NCI-H526 (cell line): ENCODE data around the gene KCP.
"Not testable (repeated sequence)": the region's sequence is repeated elsewhere in the genome, so short reads cannot be mapped to it uniquely, and the experiment has no call there.

ENCODE experiments used
- DNase-seq, 2 experiments: peaks; one replicate each; lab custom pipeline; 2025; lab: John Stamatoyannopoulos, UW

Gene KCP

DNA sequence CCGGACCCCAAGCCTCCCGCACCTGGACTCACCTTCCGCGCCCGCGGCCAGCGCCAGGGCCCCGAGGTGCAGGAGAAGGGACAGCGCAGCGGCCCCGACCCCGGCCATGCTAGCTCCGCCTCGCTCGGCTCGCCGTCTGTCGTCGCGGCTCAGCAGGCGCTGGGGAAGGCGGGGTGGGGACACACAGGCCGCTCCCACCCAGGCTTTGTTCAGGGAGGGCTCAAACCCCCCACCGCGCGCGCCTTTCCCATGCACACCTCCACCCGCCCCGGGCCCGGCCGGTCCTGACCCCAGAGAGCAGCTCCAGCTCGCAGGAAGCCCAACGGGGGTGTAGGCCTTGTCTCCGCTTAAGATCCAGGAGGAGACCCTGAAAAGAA is at the start of gene KCP:
Gene KCP, minus strand, starts transcription at position 141 of the 377 bp plus-strand sequence. Its CDS starts 33 bp downstream, at position 108.
- DNase-seq = no peak

DNA sequence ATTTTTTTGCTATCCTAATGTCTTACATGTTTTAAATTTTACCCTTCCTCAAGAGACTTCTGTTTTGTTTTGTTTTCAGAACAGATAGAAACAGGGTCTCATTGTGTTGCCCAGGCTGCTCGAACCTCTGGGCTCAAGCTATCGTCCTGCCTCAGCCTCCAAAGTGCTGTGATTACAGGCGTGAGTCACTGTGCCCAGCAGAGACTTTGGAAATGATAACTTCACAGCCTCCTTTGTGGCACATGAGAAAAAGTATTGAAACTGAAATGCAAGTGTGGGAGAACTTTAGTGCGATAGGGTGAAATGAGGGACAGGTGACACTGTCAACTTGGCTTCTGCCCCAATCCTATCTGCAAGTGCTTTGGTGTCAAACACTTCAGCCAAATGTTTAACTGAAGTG is 48.8 kb upstream of the KCP start:
- no peak for DNase-seq

DNA sequence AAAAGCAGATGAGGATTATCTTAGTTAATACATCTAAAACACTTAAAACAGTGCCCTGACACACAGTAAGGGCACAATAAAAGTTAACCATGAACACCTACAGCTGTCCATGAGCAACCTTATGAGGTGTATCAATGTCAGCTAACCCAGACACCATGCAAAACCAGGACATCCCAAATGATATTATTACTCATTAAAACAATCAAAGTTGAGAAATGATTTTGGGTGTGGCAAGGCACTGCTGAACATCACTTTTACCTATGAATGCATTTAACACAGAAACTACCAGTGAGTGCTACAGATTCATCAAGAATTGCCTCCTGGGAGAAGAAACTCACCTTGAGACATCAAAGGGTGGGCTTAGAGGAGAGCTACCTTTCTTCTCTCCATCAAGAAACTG is 45.5 kb upstream of the KCP start:
- no peak for DNase-seq

DNA sequence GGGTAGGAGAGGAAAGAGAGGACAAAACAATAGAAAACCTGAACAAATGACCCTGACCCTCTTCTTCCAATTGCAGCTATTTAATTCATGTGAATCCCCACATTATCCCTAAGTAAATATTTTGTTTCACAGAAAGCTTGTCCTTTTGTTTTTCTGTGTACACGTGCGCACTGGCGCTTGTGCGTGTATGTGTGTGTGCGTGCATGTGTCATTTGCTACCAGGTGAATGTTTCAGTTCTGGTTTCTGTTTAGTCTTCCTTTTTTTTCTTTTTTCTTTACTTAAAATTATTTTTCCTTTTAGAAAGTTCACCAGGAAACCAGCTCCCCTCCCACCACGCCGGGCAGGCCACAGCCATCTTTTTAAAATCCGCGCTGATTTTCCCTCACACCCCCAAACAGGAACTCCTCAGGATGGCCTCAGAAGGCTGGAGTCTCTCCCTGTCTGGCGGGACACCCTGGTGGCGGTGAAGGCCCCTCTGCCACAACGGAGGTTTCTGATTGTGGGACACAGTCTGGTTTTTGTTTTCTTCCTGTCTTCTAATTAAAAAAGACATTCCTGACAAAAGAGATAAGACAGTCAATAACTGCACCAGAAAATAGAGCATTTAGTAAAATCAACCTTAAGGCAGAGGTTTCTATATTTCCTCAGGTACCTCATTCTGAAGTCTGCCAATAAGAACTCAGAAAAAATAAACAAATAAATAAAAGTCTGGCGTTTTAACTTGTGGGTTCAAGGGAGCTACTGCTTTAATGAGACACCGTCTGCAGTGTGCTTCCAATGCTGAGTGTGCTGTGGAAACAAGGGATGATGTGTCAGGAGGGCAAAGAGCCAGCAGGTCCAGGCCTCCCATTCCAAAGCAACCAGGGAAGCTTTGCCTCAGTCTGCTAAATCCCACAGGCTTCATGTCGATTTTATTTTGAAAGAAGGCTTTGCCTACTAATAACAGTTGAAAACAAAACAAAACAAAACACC is 44.6 kb upstream of the KCP start:
- DNase-seq = no peak

DNA sequence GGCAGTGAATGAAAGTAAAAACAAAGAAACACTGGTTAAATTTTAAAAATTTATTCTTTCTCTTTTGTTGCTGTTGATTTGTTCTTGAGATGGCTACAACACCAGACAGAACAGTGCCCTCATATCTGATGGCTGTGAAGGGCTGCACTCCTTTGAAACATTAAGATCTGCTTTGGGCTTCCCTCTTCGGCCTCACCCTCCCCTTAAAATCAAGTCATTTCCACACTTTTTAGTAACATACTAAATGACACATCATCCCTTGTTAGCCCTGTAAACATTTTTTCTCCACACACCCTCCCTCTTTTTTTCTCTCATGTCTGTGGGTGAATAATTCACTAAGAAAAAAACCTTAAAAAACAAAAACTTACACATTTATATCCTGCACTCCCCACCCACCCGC is 43.6 kb upstream of the KCP start:
- DNase-seq = no peak

DNA sequence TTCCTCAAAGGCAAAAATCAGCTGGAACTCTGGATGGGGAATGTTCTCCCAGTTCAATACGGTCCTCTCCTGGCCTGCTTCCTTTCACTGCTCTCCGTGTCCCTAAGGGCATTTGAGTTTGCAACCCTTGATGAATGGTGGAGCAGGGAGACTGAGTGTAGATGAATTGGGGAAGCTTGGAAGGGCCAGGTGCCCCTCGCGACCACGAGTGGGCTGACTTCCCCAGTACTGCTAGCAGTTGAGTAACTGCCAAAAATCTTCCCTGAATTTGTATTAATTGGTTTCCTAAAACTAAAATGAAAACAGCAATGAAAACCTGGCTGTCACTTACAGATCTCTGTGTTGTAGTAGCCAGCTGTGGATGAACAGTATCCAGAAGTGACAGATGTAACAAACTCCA is 40.8 kb upstream of the KCP start:
- DNase-seq = no peak

DNA sequence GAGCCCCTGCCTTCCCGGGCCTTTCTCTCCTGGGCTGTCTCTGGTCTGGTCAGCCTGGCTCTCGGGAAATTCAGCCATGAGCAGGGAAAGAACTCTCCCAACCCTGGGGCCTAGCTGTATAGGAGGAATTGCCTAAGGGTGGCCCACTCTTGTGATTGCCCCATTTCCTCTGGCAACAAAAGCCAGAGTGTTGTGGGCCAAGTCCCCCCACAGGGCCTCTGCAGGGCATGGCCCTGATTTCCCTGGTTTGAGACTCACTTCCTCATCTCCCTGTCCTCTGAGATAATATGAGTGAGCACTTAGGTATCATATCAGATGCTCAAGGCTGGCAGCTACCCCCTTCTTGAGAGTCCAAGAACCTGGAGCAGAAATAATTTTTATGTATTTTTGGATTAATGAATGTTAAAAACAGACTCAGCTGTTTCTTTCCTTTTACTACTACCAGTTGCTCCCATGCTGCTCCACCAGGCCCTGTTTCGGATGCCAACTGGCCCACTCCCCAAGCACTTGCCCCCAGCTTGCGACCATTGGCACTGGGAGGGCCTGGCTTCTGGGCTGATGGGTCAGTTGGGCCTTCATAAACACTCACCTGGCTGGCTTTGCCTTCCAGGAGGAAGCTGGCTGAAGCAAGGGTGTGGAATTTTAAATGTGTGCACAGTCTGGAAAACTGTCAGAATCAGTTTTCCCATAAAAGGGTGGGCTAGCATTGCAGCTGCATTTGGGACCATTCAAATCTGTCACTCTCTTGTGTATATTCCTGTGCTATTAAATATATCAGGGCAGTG is 38.7 kb upstream of the KCP start:
- no peak for DNase-seq

DNA sequence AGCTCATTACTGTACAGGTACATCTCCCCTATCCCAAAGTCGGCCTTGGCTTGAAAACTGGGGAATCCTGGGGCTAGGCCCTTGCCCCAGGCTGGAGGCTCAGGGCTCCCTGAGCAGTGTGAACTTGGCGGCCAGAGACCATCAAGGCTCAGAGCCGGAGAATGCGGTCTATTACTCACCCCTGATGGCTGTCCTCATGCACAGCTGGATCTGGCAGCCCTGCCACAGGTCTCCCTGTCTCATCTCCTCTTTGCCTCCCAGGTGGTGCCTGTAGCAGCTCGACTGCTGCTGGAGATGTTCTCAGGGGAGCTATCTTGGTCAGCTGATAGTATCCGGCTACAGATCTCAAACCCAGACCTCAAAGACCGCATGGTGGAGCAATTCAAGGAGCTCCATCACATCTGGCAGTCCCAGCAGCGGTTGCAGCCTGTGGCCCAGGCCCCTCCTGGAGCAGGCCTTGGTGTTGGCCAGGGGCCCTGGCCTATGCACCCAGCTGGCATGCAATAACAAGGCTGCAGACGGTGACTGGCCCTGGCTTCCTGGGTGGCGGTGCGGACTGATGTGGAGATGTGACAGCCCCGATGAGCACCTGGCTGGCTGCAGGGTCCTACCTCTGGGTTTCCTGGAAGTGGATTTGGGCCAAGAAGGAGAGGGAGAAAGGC is 37.9 kb upstream of the KCP start:
- DNase-seq = no peak

DNA sequence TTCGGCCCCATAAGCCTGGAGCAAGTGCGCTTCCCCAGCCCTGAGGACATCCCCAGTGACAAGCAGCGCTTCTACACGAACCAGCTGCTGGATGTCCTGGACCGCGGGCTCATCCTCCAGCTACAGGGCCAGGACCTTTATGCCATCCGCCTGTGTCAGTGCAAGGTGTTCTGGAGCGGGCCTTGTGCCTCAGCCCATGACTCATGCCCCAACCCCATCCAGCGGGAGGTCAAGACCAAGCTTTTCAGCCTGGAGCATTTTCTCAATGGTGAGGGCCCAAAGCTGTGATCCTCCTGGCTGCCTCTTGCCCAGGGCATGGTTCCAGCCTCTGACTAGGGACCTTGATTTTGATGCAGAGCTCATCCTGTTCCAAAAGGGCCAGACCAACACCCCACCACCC is 37.3 kb upstream of the KCP start:
- no peak for DNase-seq

DNA sequence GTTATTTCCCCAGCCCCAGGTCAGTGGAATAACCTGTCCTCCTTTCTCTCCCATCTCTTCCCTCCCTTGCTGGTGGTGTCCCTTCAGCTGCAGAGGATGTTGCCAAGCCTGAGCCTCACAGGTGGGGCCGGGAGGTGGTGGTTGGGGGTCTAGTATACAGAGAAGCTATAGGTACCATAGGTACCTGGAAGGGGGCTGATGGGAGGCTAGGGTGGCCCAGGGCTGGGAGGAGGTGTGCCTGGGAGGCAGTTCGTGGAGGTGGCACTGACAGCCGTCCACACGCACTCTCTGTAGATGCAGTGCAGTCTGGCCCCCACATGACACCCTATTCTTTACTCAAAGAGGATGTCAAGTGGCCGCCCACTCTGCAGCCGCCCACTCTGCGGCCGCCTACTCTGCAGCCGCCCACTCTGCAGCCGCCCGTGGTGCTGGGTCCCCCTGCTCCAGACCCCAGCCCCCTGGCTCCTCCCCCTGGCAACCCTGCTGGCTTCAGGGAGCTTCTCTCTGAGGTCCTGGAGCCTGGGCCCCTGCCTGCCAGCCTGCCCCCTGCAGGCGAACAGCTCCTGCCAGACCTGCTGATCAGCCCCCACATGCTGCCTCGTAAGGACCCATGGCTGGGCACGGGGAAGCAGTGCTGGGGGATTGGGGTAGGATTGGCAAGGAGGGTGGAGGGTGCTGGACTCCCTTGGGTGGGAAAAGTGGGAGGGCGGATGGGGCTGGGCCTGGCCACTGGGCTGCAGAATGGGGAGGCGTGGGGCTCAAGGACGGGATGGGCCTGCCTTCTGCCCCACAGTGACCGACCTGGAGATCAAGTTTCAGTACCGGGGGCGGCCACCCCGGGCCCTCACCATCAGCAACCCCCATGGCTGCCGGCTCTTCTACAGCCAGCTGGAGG is 36.7 kb upstream of the KCP start:
- DNase-seq = peak in 1 of 2 experiments; percentile 18

DNA sequence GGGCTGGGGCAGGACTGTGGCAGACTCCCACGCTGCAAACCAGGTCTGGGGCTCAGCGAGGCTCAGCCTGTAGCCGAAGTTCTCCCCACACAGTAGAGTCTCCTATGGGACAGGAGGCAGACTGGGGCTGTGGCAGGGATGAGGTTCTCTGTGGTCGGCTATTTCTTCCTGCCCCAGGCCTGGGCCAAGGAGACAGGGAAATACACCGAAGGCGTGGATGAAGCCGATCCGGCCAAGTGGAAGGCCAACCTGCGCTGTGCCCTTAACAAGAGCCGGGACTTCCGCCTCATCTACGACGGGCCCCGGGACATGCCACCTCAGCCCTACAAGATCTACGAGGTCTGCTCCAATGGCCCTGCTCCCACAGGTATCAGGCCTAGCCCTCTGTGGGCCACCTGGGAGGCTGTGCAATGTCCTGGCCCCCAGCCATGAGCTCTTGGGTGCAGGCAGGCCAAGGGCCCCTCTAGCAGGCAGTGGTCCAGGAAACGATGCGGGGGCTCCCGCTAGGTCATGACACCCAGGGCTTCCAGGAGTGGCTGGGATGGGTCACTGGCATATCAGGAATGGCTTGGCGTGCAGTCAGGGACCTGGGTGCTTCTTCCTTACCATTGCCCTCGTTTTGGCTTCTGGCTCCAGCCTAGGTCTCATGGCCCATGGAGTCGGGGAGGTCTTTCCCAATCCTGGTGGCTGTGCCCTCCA is 35.3 kb upstream of the KCP start:
- DNase-seq = no peak

DNA sequence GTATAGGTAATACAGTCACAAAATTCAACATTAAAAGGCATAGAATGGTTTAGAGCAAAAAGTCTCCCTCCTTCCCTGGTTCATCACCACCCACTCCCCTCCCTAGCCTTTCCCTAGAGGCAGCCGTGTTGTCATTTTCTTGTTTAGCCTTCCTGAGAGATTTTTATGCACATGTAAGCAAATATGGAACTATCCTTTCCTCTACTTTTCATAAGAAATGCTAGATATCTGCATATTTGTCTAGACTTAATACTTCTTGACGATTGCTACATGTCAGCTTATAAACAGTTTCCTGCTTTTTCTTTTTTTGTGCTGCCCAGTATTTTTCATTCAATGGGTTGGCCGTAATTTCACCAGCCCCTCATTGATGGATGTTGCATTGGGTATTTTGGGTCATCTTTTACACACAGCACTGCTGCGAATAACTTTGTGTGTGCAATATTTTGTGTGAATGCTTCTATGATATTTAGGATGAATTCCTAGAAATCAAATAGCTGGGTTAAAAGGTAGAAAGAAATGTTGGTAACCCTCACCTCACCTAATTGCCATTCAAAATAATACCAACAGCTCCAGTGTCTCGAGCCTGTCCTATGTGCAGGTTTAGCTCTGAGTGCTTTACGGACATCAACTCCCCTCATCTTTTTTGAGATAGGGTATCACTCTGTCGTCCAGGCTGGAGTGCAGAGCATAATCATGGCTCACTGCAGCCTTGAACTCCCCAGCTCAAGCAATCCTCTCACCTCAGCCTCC is 34.2 kb upstream of the KCP start:
- DNase-seq = no peak

DNA sequence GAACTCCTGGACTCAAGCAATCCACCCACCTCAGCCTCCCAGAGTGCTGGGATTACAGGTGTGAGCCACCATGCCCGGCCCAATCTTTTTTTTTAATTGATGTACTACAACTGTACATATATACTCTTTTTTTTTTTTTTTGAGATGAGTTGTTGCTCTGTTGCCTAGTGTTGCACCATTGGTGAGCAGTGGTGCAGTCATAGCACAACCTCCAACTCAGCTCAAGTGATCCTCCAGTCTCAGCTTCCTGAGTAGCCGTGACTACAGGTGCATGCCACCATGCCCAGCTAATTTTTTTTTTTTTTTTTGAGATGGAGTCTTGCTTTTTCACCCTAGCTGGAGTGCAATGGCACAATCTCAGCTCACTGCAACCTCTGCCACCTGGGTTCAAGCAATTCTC is 32.7 kb upstream of the KCP start:
- not testable (repeated sequence) for DNase-seq

DNA sequence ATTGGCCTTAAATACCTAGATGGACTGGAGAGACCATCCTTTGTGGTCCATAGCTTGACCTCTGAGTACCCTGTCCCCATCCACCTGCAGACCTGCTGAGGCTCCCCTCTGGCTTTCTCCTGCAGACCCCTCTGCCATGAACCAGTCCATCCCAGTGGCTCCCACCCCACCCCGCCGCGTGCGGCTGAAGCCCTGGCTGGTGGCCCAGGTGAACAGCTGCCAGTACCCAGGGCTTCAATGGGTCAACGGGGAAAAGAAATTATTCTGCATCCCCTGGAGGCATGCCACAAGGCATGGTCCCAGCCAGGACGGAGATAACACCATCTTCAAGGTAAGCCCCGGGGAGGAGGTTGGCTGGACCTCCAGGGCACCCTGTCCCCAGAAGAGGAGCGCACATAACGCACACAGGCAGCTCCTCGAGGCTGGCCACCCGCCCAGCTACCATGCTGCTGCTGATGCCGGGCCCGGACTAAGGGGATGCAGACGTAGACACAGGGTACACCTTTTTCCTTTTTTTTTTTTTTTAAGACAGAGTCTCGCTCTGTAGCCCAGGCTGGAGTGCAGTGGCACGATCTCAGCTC is 31.5 kb upstream of the KCP start:
- no peak for DNase-seq

DNA sequence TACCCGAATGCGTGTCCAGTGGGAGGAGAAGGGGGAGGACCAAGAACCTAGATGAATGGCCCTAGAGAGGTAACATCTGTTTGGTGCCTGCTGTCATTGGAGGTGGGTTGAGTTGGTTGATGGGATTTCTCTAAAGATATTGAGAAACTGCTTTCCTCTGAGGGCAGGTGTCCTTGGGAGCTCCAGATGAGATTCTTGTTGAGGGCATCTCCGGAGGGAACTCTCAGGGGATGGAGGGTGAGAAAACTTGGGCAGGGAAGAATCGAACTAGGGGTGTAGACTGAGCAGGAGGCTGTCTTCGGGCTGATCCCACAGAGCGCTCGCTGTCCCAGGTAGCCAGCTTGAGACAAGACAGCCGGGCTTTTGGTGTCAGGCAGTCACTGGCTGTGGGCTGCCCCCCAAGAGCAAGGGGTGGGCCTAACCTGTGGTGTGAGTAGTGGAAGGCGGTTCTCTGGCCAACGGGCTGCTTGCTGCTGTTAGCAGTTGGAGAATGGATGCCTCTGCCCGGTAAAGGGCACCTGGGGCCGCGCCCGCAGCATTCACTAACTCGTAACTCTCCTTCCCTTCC is 30.9 kb upstream of the KCP start:
- DNase-seq = no peak

DNA sequence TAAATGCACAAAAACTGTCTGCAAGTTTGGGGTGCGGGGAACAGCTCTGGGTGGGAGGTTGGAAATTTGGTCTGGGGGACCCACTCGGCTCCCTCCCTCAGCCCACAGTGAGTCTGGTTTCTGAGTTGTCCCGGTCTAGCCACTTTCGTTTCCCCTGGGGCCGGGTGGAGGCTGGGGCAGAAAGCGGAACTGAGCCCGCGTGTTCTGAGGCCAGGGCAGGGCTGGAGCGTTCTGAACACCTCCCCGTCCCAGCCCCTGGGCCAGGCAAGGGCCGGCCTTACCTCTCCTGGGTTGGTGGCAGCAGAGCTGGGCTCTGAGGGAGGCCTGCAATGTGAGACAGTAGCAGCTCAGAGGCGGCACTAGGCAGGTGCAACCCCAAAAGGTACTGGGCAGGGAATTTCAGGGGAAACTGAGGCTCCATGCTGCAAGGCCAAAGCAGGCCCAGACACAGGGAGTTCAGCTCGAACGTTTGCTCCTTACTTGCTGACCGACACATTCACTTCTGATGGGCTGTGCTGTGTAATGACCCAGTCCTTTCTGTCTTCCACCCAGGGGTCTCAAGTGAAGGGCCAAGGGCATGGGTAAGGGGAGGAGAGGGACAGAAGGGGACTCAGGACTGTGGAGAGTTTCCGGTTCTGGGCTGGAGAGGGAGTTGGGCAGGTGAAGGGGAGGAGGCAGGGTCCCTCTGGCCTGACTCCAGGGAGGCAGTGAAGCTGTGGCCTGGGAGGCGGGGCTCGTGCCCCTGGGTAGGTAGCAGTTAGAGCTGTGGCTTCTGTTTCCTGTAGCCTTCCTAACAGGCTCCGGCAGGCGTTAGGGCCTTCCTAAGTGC is 30.2 kb upstream of the KCP start:
- DNase-seq = no peak

DNA sequence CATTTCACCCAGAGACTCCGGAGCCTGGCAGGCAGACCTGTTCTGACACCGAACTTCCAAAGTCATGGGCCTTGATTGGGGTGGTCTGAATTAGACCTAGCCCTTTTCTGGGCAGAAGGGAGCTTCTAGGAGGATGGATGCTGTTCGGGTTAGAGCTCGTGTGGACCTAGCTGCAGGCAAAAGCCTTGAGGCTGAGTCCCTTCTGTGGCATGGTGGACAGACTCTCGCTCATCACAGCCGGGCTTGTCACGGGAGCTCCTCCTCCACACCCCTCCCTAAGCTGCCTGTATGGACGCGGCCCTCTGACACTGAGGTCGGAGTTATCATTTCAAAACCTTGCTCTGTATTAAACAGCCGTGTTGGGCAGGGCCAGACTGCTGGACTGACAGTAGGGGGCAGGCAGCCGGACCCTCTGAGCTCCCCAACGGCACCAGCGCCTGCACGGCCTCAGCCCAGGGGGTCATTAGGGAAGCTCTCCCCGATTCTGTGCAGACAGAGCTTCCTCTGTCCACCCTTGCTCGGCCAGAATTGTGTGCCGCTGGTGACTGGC is 29.4 kb upstream of the KCP start:
- no peak for DNase-seq
